ENCODE data around the gene PCDH15.

PCDH15 gene

GRCh38 chr10:54363390-54363789 is 437.6 kb downstream of the PCDH15 start:
- no peak for DNase-seq

- no peak for DNase-seq
Observed at GRCh38 chr10:54342058-54342457, 459.0 kb downstream of the PCDH15 start.

- DNase-seq, result no peak
Observed at GRCh38 chr10:54335296-54335695, 465.7 kb downstream of the PCDH15 start.

DNA sequence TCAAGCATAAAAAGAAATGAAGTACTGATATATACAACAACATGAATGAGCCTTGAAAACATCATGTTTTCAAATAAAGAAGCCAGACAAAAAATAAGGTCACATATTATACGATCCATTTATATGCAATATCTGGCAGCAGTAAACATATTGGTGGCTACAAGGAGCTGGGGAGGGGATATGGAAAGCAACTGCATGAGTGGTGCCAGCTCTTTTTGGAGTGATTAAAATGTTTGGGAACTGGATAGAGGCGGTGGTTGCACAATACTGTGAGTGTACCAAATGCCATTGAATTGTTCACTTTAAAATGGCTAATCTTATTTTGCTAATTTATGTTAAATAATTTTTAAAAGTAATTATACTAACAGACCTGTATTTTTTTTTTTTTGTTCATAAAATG is 481.7 kb downstream of the PCDH15 start:
- no peak for DNase-seq

- no peak for DNase-seq
Observed at GRCh38 chr10:54318470-54318869, 482.6 kb downstream of the PCDH15 start.

GRCh38 chr10:54314430-54314829 is 486.6 kb downstream of the PCDH15 start:
- no peak for DNase-seq

GRCh38 chr10:54284526-54285193 is 516.4 kb downstream of the PCDH15 start:
- DNase-seq, result no peak

GRCh38 chr10:54282012-54282411 is 519.0 kb downstream of the PCDH15 start:
- peak in 1 of 3 experiments; percentile 13 for DNase-seq

- no peak for DNase-seq
Observed at GRCh38 chr10:54266395-54266794, 534.6 kb downstream of the PCDH15 start.

GRCh38 chr10:54262726-54263125 is 538.3 kb downstream of the PCDH15 start:
- no peak for DNase-seq

- no peak for DNase-seq
Observed at GRCh38 chr10:54259104-54259503, 541.9 kb downstream of the PCDH15 start.

DNA sequence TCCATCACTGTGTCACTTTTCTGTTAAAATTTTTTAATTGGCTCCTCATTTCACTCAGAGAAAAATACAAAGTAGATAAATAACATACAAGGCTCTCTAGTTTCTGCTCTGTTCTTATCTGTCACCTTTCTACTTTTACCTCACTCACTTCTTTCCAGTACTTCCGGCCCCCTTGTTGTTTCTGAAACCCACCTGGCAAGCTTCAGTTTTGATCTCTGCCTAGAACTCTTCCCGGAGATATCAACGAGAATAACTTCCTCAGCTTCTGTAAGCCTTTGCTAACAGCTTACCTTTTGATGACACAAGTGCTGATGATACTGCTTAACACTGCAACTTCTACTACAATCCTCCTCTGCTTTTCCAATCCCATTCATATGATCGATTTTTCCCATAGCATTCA is 566.2 kb downstream of the PCDH15 start:
- DNase-seq, result no peak

GRCh38 chr10:54203401-54203800 is 597.6 kb downstream of the PCDH15 start:
- no peak for DNase-seq

DNA sequence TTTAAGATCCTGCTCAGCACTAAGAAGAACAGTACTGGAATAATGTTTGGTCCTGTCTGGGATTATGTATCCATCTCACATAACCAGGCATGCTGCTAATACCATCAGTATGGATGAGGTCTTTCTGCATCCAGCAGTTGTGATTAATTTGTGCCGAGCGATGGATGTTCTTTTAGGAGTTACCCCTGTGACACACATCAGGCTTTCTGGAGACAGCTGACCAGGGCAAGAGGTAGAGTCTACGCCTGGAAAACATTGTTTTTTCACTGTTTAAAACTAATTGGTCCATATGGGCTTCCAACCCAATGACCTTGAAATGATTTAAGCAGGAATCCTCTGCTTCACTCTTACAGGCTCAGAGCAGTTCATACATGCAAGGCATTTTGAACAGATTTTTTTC is 603.0 kb downstream of the PCDH15 start:
- no peak for DNase-seq

DNA sequence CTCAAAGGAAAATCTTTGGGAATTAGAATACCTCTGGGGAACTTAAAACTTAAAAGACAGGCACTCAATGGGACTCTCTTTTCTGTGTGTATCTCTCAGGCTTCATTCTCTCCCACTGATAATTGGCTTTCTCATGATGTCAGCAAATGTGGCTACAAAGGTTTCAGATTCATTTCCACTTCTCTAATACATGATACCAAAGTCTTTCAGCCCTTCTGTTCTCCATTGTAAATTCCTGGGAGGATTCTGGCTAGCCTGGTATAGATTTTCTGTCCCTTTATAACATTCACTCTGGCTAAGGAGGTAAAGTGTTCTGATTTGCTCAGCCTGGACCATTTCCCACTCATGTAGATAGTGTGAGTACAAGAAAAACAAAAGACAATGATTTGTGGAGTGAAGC is 606.2 kb downstream of the PCDH15 start:
- no peak for DNase-seq

DNA sequence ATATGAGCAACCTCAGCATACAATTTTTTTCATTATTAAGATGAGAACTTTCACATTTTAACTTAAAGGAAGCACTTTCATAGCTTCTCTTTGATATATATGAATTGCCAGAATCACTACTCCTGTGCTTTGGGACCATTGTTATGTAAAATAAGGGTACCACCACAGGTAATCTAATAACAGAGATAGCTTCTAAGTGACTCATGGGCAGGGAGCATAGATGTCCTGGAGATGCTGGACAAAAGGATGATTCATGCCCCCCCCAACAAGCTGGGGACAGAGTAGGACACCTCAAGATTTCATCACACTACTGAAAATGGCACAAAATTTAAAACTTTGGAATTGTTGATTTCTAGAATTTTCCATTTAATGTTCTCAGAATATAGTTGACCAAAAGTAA is 641.1 kb downstream of the PCDH15 start:
- DNase-seq, result no peak

DNA sequence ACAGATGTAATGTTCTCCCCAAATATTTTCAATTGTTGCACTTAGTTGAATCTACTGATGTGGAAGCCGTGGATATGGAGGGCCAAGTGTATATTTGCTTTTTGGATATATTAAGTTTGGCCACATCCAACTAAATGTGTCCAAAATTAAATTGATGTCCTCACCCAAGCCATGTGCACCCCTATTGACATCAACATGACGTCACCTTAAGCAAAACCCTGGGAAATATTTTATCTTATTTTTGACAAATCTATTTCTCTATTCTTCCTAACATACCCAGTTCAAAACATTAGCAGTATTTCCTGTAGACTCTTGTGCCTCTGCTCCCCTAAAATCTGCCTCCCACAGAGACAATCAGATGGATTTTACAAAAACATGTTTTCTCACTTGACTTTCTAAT is 652.5 kb downstream of the PCDH15 start:
- DNase-seq, result no peak

DNA sequence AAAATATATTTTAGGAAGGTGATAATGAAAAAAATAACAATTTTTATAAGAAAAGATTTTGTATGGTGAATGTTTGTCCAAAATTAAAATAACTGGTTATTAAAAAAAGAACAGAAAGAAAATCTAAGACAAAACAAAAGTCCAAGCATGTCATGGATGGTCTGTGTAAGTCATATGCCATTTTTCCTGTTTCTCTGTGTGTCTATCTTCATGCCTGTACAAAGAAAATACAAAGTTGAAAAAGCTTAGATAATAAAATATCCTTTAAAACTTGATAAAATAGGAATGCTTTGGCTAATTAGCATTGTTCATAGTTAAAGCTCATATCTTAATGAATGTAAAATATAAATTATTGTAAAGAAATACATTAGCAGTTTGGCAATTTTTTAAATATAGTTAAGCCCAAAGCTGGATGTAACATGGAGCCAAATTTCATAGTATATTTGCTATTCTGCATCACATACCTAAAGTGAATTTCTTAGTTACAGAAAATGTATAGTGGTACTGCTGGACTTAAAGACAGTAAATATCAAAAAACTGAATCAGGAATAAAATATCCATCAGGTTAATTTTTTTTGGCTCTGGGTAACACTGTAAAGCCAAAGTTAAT is 661.1 kb downstream of the PCDH15 start:
- DNase-seq, result no peak

DNA sequence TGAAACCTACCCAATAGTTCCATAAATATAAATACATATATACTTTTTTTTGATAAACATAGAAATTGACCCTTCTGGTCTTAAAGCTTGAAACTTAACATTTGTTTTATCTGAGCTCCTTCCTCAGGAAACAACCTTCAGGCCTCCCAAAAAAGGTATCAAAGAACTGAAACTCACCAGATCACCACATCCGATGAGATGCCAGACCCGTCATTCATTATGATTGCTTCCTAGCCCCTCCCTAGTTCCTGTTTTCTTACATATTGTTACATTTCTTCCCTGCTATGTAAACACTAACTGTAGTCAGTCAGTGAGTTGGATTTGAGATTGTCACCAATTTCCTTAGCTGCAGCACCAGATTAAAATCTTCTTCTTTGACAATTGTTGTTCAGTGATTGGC is 663.6 kb downstream of the PCDH15 start:
- DNase-seq, result no peak

- peak in 1 of 3 experiments; percentile 25 for DNase-seq
Observed at GRCh38 chr10:54133203-54133602, 667.8 kb downstream of the PCDH15 start.

DNA sequence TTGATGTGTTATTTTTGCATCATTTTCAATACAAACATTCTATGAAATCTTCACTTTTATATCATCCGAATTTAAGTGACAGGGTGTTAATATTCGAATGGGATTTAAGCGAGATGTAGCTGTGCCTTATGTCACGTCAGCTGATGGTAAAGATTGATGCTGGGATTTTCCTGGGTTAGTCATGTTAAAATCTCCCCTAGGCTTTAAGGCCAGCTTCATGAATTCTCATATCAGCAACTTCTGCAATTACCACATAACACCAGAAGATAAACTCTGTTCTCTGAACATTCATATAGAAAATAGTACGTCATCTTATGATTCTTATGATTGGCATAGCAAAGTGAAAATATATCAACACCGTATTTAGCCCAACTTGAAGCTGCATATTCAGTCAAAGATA is 669.2 kb downstream of the PCDH15 start:
- DNase-seq, result no peak

DNA sequence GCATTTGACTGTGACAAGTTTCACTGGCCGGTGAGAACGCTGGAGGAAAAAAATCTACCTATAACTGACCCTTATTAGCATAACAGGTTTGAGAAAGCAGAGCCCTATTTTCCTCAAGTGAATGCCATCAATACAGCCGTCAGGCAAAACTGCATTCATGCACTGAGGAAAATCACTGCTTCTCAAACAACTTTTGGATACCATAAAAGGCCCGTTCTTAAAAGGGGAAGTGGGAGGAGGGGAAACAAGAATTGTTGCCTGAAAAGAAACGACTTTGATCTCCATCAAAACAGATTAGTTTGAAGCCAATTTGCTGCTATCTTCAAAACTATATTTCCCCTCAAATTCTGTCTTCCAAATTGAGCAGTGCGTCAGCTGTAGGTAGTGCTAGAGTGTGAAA is 670.6 kb downstream of the PCDH15 start:
- no peak for DNase-seq

DNA sequence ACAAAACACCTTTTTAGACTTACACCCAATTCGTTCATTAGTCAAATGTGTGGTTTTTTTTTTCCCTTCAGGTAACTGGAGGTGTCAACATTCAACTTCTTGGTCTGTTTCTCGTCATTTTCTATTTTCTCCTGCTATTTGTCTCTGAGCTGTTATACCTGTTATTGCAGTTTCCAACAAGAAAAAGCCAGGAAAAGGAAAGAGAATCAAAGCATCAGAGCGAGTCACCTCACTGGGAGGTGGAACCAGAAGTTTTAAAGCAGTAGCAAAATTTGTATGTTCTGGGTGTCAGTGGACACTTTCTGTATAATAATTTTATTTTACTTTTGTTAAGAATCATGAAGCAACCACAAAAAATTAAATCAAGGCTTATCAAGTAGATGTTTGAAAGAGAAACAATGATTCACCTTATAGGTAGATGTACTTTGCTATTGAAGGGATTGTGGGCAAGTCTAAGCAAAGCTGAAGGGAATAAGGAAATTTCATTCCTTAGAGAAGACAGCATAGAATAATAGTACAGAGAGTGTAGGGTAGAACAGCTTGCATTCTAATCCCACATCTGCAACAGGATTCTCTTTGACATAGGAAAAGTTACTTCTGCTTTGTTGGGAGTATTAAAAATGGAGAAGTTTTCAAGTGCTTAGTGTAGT is 675.8 kb downstream of the PCDH15 start:
- no peak for DNase-seq

GRCh38 chr10:54124209-54124885 is 676.7 kb downstream of the PCDH15 start:
- no peak for DNase-seq

Data from NCI-H1417 (cell line).